ENCODE data around the gene GBX1.

DNA sequence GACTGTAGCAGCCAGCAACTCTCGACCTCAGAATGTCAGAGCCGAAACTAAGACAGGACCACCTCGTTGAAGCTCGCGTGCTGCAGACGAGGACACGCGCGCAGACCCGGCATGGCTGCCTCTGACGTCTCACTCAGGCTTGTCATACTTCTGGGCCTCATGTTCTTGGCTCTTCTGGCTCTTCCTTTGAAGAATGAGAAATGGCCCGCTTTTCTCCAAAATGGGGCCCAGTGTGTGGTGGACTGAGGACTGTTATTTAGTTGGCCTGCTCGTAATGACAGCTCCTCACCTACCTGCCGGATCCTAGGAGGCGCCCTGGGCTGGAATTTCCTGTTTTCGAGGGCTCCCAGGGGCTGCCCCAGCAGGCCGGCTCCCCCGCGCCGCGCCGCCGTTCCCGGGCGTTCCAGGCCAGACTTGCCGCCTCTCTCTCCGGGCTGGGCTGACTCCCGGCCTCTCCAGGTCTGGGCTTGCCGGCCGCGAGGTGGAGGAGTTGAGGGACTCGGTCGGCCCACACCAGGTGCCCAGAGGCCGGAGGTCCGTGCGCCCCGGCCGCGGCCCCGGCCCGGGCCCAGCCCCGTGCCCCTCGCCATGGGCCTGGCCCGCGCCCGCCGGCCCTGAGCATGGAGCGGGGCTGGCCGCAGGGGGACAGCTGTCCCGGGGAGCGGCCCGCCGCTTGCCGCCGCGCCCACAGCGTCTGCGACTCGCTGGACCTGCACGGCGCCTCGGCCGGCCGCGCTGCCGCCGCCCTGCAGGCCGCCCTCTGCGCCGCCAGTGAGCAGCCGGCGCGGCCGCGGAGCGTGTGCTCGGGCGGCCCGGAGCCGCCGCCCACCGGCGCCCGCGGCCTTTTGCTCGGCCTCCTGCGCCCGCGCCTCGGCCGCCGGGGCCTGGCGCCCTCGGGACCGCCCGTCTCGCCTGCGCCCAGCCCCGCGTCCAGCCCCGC lies 53.1 kb downstream of the GBX1 start:
- TF ChIP-seq, protein P1, sequence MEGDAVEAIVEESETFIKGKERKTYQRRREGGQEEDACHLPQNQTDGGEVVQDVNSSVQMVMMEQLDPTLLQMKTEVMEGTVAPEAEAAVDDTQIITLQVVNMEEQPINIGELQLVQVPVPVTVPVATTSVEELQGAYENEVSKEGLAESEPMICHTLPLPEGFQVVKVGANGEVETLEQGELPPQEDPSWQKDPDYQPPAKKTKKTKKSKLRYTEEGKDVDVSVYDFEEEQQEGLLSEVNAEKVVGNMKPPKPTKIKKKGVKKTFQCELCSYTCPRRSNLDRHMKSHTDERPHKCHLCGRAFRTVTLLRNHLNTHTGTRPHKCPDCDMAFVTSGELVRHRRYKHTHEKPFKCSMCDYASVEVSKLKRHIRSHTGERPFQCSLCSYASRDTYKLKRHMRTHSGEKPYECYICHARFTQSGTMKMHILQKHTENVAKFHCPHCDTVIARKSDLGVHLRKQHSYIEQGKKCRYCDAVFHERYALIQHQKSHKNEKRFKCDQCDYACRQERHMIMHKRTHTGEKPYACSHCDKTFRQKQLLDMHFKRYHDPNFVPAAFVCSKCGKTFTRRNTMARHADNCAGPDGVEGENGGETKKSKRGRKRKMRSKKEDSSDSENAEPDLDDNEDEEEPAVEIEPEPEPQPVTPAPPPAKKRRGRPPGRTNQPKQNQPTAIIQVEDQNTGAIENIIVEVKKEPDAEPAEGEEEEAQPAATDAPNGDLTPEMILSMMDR (conservative IDR thresholded peaks at IDR 0.05; ENCODE audit: low read length), result no peak
- no peak for TF ChIP-seq EZH2phosphoT487 (IDR thresholded peaks at IDR 0.05; ENCODE audit: borderline replicate concordance)

Data from Loucy (cell line).